Spleen (tissue), 11 donors: ENCODE data around the gene CD81. TPM values are rescaled to one million over a fixed set of nuclear protein-coding genes. Genes with fewer than 3 reads are reported as not detected.

Experiments
- DNase-seq: peaks from one replicate; pipeline ENCODE4 v3.0.0-alpha.2; 2020
- H3K27ac ChIP-seq, 8 donors: fragments of 200-600 bp; sonication (generic) in 7 of 8; 1 replicate in 4 of 8; 2 replicates in 4 of 8; pipeline versions ENCODE4 v1.5.0 to v1.8.0; 2016 to 2021; ENCODE audit warnings: inconsistent platforms in 4 of 8, mild to moderate bottlenecking in 4 of 8, moderate library complexity in 1 of 8
- H3K27me3 ChIP-seq, 7 donors: fragments of 200-600 bp; sonication (generic) in 6 of 7; replicated peaks in 1 of 7; 1 replicate in 4 of 7; 2 replicates in 3 of 7; pipeline versions ENCODE4 v1.5.0 to v1.8.0; 2016 to 2021; ENCODE audit warnings: inconsistent platforms in 3 of 7, mild to moderate bottlenecking in 1 of 7
- H3K36me3 ChIP-seq, 6 donors: fragments of 200-600 bp; sonication (generic) in 5 of 6; 1 replicate in 4 of 6; 2 replicates in 2 of 6; pipeline versions ENCODE4 v1.5.0 to v1.8.0; 2016 to 2021; ENCODE audit warnings: inconsistent platforms in 2 of 6
- H3K4me1 ChIP-seq, 6 donors: fragments of 200-600 bp; sonication (generic) in 5 of 6; 1 replicate in 3 of 6; 2 replicates in 3 of 6; pipeline versions ENCODE4 v1.5.0 to v1.8.0; 2016 to 2021; ENCODE audit warnings: inconsistent platforms in 3 of 6
- H3K4me3 ChIP-seq, 8 donors: fragments of 200-600 bp; sonication (generic) in 7 of 8; 1 replicate in 4 of 8; 2 replicates in 4 of 8; pipeline versions ENCODE4 v1.5.0 to v1.8.0; 2016 to 2021; ENCODE audit warnings: inconsistent platforms in 4 of 8, mild to moderate bottlenecking in 4 of 8, moderate library complexity in 2 of 8
- H3K9me3 ChIP-seq, 8 donors: fragments of 200-600 bp; sonication (generic) in 7 of 8; 1 replicate in 4 of 8; 2 replicates in 4 of 8; pipeline versions ENCODE4 v1.5.0 to v1.8.0; 2016 to 2021; ENCODE audit warnings: inconsistent platforms in 4 of 8
- POLR2A ChIP-seq, 3 donors: fragments of 450-650 bp; IDR thresholded peaks; one replicate each; pipeline ENCODE4 v1.5.1; 2017; ENCODE audit warnings: antibody characterized with exemption in 3 of 3, mild to moderate bottlenecking in 1 of 3
- POLR2AphosphoS5 ChIP-seq, 3 donors: sonication (generic); formaldehyde crosslinking; IDR thresholded peaks; one replicate each; pipeline ENCODE4 v1.5.1; 2017; ENCODE audit warnings: antibody characterized with exemption in 3 of 3
- WGBS, 5 donors: extraction: QIAGEN DNeasy Blood & Tissue Kit in 3 of 5; methylation state at CpG; one replicate each; pipeline versions ENCODE4 v1.1.5 to v1.1.7; 2013 to 2018; 5-methylcytosine and 5-hydroxymethylcytosine counted together
- intact Hi-C: fragments of 100-400 bp; cut with DNase I; formaldehyde crosslinking; loops from one replicate; pipeline ENCODE4 v1.15.0; 2023; ENCODE audit warnings: low total_unique reads
- polyA plus RNA-seq, 3 donors: library from polyadenylated mRNA; stranded (reverse); fragments of 200-250 nt; gene quantifications; one replicate each; pipeline ENCODE4 v1.2.1, GENCODE V29; 2013
- total RNA-seq, 7 donors: library from RNA; depleted of rRNA in 3 of 7; stranded (reverse); fragments of >200 nt in 3 of 7; fragmentation: NEBNext Ultra II Directional in 4 of 7; extraction: Animal tissue kit (Norgen Biotek cat#: 25700) in 4 of 7; gene quantifications; one replicate each; pipeline versions ENCODE4 v1.1.0 to v1.2.1, GENCODE V29; 2016 to 2021
- TF ChIP-seq, protein P1 (sequence below), 11 experiments: fragments of 200-600 bp in 7 of 11; fragments of 450-650 bp in 4 of 11; sonication (generic) in 4 of 11; IDR thresholded peaks in 8 of 11; conservative IDR thresholded peaks in 3 of 11; 1 replicate in 7 of 11; 2 replicates in 4 of 11; pipeline versions ENCODE4 v1.4.0 to v1.8.0; 2016 to 2021; ENCODE audit warnings: antibody characterized with exemption in 11 of 11, inconsistent platforms in 4 of 11, mild to moderate bottlenecking in 1 of 11
- donor health status: healthy with polysubstance abuse.
- donor health status: DM: no; HTN: no; CAD: no; lungs with moderate emphysema.
- donor health status: DM: no; HTN: no; CAD: no.
- donor health status: Bipolar disorder and iron deficiency.
- donor health status: healthy.
- donor health status: DM: no; HTN: no; CAD: no.
- donor health status: DM: yes; HTN: yes; CAD: no.

Gene CD81
- total and polyA plus RNA-seq, 10 donors: 191 to 594 (median 433) TPM

DNA sequence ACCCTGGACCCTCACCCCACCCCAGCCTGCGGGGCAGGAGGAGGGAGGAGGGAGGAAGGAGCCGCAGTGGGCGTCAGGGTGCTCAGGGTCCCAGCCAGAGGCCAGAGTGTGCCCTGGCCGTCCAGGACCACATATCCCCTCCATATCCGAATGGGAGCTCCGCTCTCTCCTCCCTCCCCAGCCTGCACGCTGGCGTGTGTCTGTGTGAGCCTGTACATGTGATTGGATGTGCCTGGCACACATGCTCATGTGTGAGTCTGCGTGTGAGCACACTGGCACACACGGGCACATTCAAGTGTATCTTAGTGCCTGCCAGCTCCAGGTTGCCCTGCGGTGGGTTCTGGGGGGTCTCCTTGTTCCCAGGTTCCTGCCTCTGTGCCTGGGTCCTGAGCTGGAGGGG lies 31.6 kb downstream of the CD81 start:
- Histone ChIP-seq H3K36me3 (peaks cover 0 to 11% (median 9%) of the 10 kb centered on the region in 6 donors), H3K9me3 (no peaks in the 10 kb centered on the region), H3K27ac (no peak overlapping the region), H3K4me3 (no peak overlapping the region), H3K4me1 (peaks cover 0 to 5% (median 0%) of the 10 kb centered on the region in 6 donors), H3K27me3 (peaks cover 0 to 3% (median 0%) of the 10 kb centered on the region in 7 donors)
- DNase-seq: no peak
- intact Hi-C loops: no loop called here
- no peak for TF ChIP-seq POLR2A (IDR thresholded peaks at IDR 0.05)
- TF ChIP-seq, protein P1, sequence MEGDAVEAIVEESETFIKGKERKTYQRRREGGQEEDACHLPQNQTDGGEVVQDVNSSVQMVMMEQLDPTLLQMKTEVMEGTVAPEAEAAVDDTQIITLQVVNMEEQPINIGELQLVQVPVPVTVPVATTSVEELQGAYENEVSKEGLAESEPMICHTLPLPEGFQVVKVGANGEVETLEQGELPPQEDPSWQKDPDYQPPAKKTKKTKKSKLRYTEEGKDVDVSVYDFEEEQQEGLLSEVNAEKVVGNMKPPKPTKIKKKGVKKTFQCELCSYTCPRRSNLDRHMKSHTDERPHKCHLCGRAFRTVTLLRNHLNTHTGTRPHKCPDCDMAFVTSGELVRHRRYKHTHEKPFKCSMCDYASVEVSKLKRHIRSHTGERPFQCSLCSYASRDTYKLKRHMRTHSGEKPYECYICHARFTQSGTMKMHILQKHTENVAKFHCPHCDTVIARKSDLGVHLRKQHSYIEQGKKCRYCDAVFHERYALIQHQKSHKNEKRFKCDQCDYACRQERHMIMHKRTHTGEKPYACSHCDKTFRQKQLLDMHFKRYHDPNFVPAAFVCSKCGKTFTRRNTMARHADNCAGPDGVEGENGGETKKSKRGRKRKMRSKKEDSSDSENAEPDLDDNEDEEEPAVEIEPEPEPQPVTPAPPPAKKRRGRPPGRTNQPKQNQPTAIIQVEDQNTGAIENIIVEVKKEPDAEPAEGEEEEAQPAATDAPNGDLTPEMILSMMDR (IDR thresholded peaks at IDR 0.05 in 8 of 11, conservative IDR thresholded peaks at IDR 0.05 in 3 of 11): no peak
- 78 to 89% (median 87%) methylated on average over 10 to 11 of the region's 11 CpGs for WGBS, 5 donors

DNA sequence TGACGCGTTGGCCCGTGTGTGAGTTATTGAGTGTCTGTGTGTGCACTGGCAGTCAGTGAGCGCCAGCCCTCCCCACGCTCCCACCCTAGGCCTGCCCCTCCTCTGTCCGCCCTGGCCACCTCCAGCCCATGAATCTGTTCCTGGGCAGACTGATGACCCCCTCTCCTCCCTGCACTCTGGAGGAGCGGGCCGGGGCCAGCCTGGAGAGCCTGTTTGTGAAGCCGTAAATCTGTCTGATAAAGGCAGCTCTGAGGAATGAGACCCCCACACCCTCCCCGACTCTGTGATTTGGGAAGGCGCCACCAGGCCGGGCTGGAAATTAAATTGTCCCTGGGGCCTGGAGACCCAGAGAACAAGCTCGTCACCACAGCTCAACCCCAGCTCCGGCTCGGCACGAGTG lies 32.0 kb downstream of the CD81 start:
- peaks cover 0 to 3% (median 0%) of the 10 kb centered on the region in 7 donors for H3K27me3 ChIP-seq
- WGBS, 5 donors: 68 to 83% (median 75%) methylated on average over 9 to 16 of the region's 16 CpGs
- H3K4me3 ChIP-seq: no peak overlapping the region
- no peak overlapping the region for H3K27ac ChIP-seq
- H3K9me3 ChIP-seq: no peaks in the 10 kb centered on the region
- no peak for TF ChIP-seq POLR2AphosphoS5 (IDR thresholded peaks at IDR 0.05)
- TF ChIP-seq, protein P1 (IDR thresholded peaks at IDR 0.05 in 8 of 11, conservative IDR thresholded peaks at IDR 0.05 in 3 of 11): no peak
- no peak for TF ChIP-seq POLR2A (IDR thresholded peaks at IDR 0.05)
- intact Hi-C loops: no loop called here
- no peak for DNase-seq
- peaks cover 0 to under 1% (median 0%) of the 10 kb centered on the region in 6 donors for H3K4me1 ChIP-seq
- H3K36me3 ChIP-seq: peaks cover 0 to 6% (median 5%) of the 10 kb centered on the region in 6 donors

DNA sequence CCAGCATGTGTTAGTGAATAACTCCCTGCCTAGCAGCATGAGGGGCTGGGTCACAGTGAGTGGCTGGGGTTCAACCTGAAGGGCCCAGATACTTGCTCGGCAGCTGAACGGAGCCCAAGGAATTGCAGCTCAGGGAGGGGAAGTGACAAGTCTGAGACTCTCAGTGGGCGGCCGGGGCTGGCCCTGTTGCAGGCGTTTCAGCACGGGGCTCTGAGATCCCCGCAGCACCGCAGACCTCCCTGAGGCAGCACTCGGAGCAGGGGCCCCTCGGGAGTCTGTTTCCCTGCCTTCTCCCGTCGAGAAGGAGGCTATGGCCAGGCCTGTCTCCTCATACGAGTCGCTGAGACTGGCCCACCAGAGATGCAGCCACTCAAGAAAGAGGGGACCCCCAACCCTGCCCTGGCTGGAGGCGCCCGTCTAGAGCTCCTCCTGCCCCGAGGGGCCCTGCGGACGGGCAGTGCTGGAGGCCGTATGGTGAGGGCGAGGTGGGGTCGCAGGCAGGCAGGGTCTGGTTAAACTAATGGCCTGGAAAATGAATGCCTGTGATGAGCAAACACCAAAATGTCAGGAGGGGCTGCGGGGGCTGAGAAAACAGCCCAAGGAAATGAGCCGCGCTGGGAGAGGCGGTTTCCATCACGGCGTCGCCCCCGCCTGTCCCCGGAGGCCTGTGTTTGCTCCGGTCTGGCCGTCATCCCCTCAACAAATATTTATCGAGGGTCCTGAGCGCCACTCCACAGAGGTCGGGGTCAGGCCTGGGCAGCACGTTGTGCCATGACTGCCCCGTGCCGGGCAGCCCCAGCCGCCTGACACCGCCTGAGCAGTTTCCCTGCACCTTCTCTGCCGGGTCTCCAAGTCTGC lies 32.7 kb downstream of the CD81 start:
- DNase-seq: no peak
- Histone ChIP-seq H3K4me3 (no peak overlapping the region), H3K36me3 (no peaks in the 10 kb centered on the region), H3K27me3 (peaks cover 0 to 4% (median 0%) of the 10 kb centered on the region in 7 donors), H3K4me1 (no peaks in the 10 kb centered on the region), H3K27ac (no peak overlapping the region), H3K9me3 (no peaks in the 10 kb centered on the region)
- WGBS, 5 donors: 62 to 76% (median 71%) methylated on average over 32 to 42 of the region's 42 CpGs
- intact Hi-C loops: no loop called here
- TF ChIP-seq, protein P1 (IDR thresholded peaks at IDR 0.05 in 8 of 11, conservative IDR thresholded peaks at IDR 0.05 in 3 of 11): no peak
- TF ChIP-seq POLR2AphosphoS5 (IDR thresholded peaks at IDR 0.05) (no peak), POLR2A (IDR thresholded peaks at IDR 0.05) (no peak)

DNA sequence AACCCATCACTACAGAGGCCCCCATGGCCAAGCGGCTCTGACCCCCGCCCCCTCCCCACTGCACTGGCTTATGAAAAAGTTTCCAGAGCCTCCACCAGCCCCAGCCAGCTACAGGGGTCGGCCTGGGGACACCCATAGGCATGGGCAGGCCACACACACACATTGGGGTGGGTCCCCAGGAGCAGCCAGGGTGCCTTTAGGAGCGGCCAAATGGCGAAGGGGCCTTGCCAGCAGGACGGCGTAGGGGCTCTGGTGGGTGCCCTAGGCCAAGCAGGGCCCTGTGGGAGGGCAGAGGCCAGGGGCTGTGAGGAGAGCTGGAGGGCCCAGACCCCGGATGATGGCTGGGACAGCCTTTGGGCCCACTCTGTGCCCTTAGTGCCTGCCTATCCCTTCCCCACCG lies 33.5 kb downstream of the CD81 start:
- Histone ChIP-seq H3K4me3 (no peak overlapping the region), H3K27me3 (peaks cover 0 to 8% (median 0%) of the 10 kb centered on the region in 7 donors), H3K36me3 (no peaks in the 10 kb centered on the region), H3K9me3 (no peaks in the 10 kb centered on the region), H3K4me1 (no peaks in the 10 kb centered on the region), H3K27ac (no peak overlapping the region)
- TF ChIP-seq, protein P1 (IDR thresholded peaks at IDR 0.05 in 8 of 11, conservative IDR thresholded peaks at IDR 0.05 in 3 of 11): no peak
- no peak for TF ChIP-seq POLR2AphosphoS5 (IDR thresholded peaks at IDR 0.05)
- TF ChIP-seq POLR2A (IDR thresholded peaks at IDR 0.05): no peak
- 72 to 91% (median 82%) methylated on average over 2 to 9 of the region's 9 CpGs for WGBS, 5 donors
- DNase-seq: no peak
- intact Hi-C loops: no loop called here
